ENCODE measurements around the gene CLEC1A.
A peak's percentile ranks its signal among the peaks of the same experiment; 100 is the strongest.

CLEC1A gene

GRCh38 chr12:10135126-10135525, 36.3 kb upstream of the CLEC1A start:
- TF ChIP-seq CTCF (IDR thresholded peaks at IDR 0.05): no peak
- Histone ChIP-seq H3K27me3 (no peaks in the 10 kb centered on the region), H3K36me3 (no peaks in the 10 kb centered on the region), H3K4me3 (ENCODE audit: low read depth in 1 of 2, low read length in 1 of 2) (no peak overlapping the region), H3K27ac (peak overlapping the region; percentile 64), H3K4me1 (ENCODE audit: control insufficient read depth in 1 of 2, insufficient read depth in 1 of 2, low read depth in 1 of 2, low read length in 1 of 2) (peaks cover 36 to 39% of the 10 kb centered on the region in 2 experiments), H3K9me3 (no peaks in the 10 kb centered on the region)

GRCh38 chr12:10132850-10133370, 34.1 kb upstream of the CLEC1A start:
- TF ChIP-seq CTCF (IDR thresholded peaks at IDR 0.05): no peak
- Histone ChIP-seq H3K27ac (peak overlapping the region; percentile 99), H3K27me3 (no peaks in the 10 kb centered on the region), H3K4me1 (ENCODE audit: control insufficient read depth in 1 of 2, insufficient read depth in 1 of 2, low read depth in 1 of 2, low read length in 1 of 2) (peaks cover 33 to 50% of the 10 kb centered on the region in 2 experiments), H3K4me3 (ENCODE audit: low read depth in 1 of 2, low read length in 1 of 2) (no peak overlapping the region), H3K36me3 (peaks cover 7% of the 10 kb centered on the region), H3K9me3 (no peaks in the 10 kb centered on the region)

GRCh38 chr12:10131111-10131690, 32.4 kb upstream of the CLEC1A start:
- no peak for TF ChIP-seq CTCF (IDR thresholded peaks at IDR 0.05)
- Histone ChIP-seq H3K36me3 (peaks cover 23% of the 10 kb centered on the region), H3K4me3 (ENCODE audit: low read depth in 1 of 2, low read length in 1 of 2) (peak overlapping the region; percentile 75 to 76), H3K27ac (peak overlapping the region; percentile 99), H3K4me1 (ENCODE audit: control insufficient read depth in 1 of 2, insufficient read depth in 1 of 2, low read depth in 1 of 2, low read length in 1 of 2) (peaks cover 49 to 67% of the 10 kb centered on the region in 2 experiments), H3K27me3 (no peaks in the 10 kb centered on the region), H3K9me3 (no peaks in the 10 kb centered on the region)

GRCh38 chr12:10130042-10130441, 31.3 kb upstream of the CLEC1A start, which contains the start of gene CLEC7A:
CLEC7A (minus strand) TSS chr12:10130199; CDS start chr12:10130082, 117 bp downstream.
- Histone ChIP-seq H3K36me3 (peaks cover 34% of the 10 kb centered on the region), H3K27me3 (no peaks in the 10 kb centered on the region), H3K4me3 (ENCODE audit: low read depth in 1 of 2, low read length in 1 of 2) (peak within 1 kb of the TSS; percentile 75 to 76), H3K9me3 (no peaks in the 10 kb centered on the region), H3K4me1 (ENCODE audit: control insufficient read depth in 1 of 2, insufficient read depth in 1 of 2, low read depth in 1 of 2, low read length in 1 of 2) (peaks cover 59 to 72% of the 10 kb centered on the region in 2 experiments), H3K27ac (peak within 1 kb of the TSS; percentile 99)
- TF ChIP-seq CTCF (IDR thresholded peaks at IDR 0.05): no peak

- Histone ChIP-seq H3K27ac (peak overlapping the region; percentile 99), H3K9me3 (no peaks in the 10 kb centered on the region), H3K36me3 (peaks cover 48% of the 10 kb centered on the region), H3K4me1 (ENCODE audit: control insufficient read depth in 1 of 2, insufficient read depth in 1 of 2, low read depth in 1 of 2, low read length in 1 of 2) (peaks cover 71 to 75% of the 10 kb centered on the region in 2 experiments), H3K27me3 (no peaks in the 10 kb centered on the region), H3K4me3 (ENCODE audit: low read depth in 1 of 2, low read length in 1 of 2) (peak overlapping the region; percentile 75 to 76)
- no peak for TF ChIP-seq CTCF (IDR thresholded peaks at IDR 0.05)
Observed at GRCh38 chr12:10128687-10129086, 29.9 kb upstream of the CLEC1A start.

Measured in neutrophil (primary cell).